Rectal smooth muscle tissue (tissue), 1 donor: Measurements from ENCODE around the gene RTL10.
"Not testable (repeated sequence)": the region's sequence is repeated elsewhere in the genome, so short reads cannot be mapped to it uniquely, and the experiment has no call there.

ENCODE experiments used
- H3K27ac ChIP-seq: one replicate; pipeline ENCODE4 v1.7.0; 2013; ENCODE audit warnings: low read depth, low read length, inconsistent platforms
- H3K27me3 ChIP-seq: one replicate; pipeline ENCODE4 v1.7.0; 2013; ENCODE audit warnings: low read length; ENCODE audit not compliant: control insufficient read depth, insufficient read depth
- H3K36me3 ChIP-seq: one replicate; pipeline ENCODE4 v1.7.0; 2013; ENCODE audit warnings: low read length; ENCODE audit not compliant: control insufficient read depth, insufficient read depth
- H3K4me1 ChIP-seq: one replicate; pipeline ENCODE4 v1.7.0; 2013; ENCODE audit warnings: low read length; ENCODE audit not compliant: control insufficient read depth, insufficient read depth
- H3K4me3 ChIP-seq: one replicate; pipeline ENCODE4 v1.7.0; 2013; ENCODE audit warnings: low read length
- H3K9ac ChIP-seq: one replicate; pipeline ENCODE4 v1.7.0; 2013; ENCODE audit warnings: low read length

RTL10 gene

DNA sequence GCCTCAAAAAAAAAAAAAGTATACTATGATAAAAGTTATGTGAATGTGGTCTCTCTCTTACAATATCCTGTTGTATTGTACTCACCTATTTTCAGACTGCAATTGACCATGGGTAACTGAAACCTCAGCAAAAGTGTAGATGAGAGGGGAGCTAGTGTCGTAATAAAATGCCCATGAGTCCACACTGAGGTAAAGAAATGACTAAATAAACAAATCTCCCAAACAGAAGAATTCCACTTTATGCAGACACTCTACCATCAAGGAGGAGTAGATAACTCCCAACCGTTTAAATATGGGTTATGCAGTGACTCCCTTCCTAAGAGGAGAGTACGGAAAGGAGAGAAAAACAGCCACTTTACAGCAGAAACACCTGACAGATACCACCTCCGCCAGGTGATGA lies 14.6 kb downstream of the RTL10 start:
- no peak overlapping the region for H3K27ac ChIP-seq

DNA sequence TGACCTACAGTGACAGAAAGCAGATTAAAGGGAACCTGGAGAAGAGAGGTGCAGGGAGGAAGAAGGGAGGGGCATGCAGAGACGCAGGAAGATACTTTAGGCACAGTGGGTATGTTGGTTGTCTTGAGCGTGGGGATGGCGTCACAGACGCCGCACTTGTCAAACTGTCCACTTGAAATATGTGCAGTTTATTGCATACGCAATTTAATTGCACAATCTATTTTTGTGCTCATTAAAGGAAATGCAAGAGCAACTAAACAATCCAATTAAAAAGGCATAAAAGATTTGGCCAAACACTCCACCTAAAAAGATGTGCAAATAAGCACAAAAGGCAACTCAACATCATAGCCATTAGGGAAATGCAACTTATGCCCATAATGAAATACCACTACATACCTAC lies 16.8 kb downstream of the RTL10 start:
- Histone ChIP-seq H3K36me3 (no peaks in the 10 kb centered on the region), H3K9ac (no peak overlapping the region), H3K27ac (no peak overlapping the region), H3K4me1 (no peaks in the 10 kb centered on the region), H3K4me3 (no peak overlapping the region), H3K27me3 (no peaks in the 10 kb centered on the region)

More for the DNA sequence above, 14.6 kb downstream of the RTL10 start:
- no peak overlapping the region for H3K4me3 ChIP-seq
- H3K4me1 ChIP-seq, result no peaks in the 10 kb centered on the region
- H3K27me3 ChIP-seq, result no peaks in the 10 kb centered on the region
- H3K9ac ChIP-seq, result no peak overlapping the region
- no peaks in the 10 kb centered on the region for H3K36me3 ChIP-seq

DNA sequence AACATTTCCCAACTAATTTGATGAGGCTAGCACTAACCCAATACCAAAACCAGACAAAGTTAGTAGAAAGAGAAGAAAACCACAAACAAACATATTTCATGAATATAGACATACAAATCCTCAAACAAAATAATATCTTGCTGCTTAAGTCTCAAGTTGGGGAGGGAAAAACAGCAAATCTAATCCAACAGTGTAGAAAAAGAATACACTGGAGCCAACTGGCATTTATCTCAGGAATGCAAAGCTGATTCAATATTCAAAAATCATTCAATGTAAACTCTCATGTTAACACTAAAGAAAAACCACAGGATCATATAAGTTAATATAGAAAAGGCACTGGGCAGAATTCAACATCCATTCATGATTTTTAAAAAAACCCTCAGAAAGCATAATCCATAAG lies 18.2 kb downstream of the RTL10 start:
- no peaks in the 10 kb centered on the region for H3K4me1 ChIP-seq
- no peak overlapping the region for H3K4me3 ChIP-seq
- H3K9ac ChIP-seq, result no peak overlapping the region
- H3K36me3 ChIP-seq, result no peaks in the 10 kb centered on the region
- H3K27me3 ChIP-seq, result no peaks in the 10 kb centered on the region
- H3K27ac ChIP-seq, result no peak overlapping the region

DNA sequence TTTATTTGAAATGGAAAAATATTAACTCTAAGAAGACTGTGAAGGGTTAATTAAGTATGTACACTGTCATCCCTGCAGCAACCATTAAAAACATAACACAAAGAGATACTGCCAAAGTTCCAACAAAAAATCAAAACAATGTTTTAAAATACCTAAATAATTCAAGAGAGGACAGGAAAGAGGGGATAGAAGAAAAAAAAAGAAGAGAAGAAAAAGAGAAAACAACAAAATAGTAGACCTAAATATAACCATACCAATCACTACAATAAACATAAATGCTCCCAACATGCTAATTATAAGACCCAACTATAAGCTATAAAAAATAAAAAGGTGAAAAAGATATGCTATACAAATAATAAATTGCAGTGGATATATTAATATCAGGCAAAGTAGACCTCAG lies 20.1 kb downstream of the RTL10 start:
- Histone ChIP-seq H3K4me1 (no peaks in the 10 kb centered on the region), H3K36me3 (no peaks in the 10 kb centered on the region), H3K27ac (no peak overlapping the region), H3K4me3 (no peak overlapping the region), H3K27me3 (no peaks in the 10 kb centered on the region), H3K9ac (no peak overlapping the region)

DNA sequence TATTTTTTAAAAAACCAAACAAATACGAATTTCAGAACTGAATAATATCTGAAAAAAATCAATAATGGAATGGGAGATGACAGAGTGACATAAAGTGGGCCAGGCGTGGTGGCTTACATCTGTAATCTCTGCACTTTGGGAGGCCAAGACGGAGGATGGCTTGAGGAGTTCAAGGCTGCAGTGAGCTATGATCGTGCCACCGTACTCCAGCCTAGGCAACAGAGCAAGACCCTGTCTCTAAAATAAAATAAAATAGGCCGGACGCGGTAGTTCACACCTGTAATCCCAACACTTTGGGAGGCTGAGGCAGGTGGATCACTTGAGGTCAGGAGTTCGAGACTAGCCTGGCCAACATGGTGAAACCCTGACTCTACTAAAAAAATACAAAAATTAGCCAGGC lies 21.3 kb downstream of the RTL10 start:
- H3K4me3 ChIP-seq, H3K27ac ChIP-seq, H3K9ac ChIP-seq, H3K36me3 ChIP-seq, H3K27me3 ChIP-seq, H3K4me1 ChIP-seq: not testable (repeated sequence)

DNA sequence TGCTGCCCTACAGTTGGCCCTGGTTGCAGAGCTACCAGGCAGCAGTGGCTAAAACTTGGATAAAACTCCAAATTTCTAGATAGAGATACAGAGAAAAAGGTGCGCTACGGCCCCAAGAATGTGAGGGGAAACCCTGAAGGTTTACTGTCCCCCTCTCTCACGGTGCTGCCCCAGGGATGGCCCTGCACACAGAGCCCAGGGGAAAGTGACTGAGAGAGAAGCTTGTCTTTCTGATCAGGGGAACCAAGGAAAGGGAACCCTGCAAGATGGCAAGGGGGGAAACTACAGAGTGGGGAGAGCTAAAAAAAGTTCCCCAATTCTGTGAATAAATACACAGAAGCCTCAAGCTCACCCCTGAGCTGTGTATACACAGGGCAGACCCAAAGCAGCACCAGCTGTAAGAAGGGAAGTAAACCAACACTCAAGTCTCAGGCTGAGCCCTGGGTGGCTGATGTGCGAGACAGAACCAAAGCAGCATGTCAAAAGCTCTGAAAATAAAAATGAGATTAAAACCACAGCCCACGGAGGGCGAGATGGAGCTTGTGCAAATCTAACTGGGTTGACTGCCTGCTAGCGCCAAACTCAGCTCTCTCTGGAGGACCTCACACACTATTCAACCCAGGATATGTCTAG lies 22.1 kb downstream of the RTL10 start:
- no peak overlapping the region for H3K4me3 ChIP-seq
- H3K36me3 ChIP-seq, result no peaks in the 10 kb centered on the region
- H3K27me3 ChIP-seq, result no peaks in the 10 kb centered on the region
- H3K4me1 ChIP-seq, result no peaks in the 10 kb centered on the region
- no peak overlapping the region for H3K9ac ChIP-seq
- no peak overlapping the region for H3K27ac ChIP-seq

DNA sequence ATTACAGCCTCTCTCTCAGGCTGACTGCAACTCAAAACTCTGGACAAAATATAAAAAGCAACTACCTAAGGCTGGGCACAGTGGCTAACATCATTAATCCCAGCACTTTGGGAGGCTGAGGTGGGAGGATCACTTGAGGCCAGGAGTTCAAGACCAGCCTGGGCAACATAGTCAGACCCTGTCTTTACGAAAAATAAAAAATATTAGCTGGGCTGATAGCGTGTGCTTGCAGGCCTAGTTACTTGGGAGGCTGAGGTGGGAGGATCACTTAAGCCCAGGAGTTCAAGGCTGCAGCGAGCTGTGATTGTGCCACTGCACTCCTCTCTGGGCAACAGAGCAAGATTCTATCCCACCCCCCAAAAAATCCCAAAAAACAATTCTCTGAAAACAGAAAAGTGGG lies 22.7 kb downstream of the RTL10 start:
- not testable (repeated sequence) for H3K4me1 ChIP-seq, H3K4me3 ChIP-seq, H3K27me3 ChIP-seq, H3K9ac ChIP-seq, H3K36me3 ChIP-seq, H3K27ac ChIP-seq

DNA sequence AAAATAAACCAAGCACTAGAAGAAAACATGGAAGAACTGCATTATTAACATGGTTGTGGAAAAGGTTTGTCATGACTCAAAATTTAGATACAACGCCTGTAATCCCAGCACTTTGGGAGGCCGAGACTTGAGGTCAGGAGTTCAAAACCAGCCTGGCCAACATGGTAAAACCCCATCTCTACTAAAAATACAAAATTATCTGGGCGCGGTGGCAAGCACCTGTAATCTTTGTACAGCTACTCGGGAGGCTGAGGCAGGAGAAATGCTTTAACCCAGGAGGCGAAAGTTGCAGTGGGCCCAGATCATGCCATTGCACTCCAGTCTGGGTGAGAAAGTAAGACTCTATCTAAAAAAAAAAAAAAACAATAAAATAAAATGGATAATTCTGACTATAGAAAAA lies 23.7 kb downstream of the RTL10 start:
- Histone ChIP-seq H3K27ac (no peak overlapping the region), H3K4me1 (no peaks in the 10 kb centered on the region), H3K27me3 (no peaks in the 10 kb centered on the region), H3K36me3 (no peaks in the 10 kb centered on the region), H3K9ac (no peak overlapping the region), H3K4me3 (no peak overlapping the region)

DNA sequence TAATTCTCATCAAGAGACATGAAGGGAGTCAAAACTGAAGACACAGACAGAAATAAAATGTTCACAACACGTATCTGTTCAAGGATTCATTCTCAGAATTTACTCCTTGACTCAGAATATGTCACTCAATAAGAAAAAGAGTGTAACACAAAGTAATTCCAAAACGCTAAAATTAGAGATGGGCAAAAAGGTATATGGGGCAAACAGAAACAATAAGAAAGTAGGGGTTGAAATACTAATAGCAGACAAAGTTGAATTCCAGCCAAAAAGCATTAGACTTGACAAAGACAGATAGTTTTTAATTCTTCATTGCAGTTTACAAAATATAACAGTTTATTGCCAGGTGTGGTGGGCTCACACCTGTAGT lies 26.7 kb downstream of the RTL10 start:
- Histone ChIP-seq H3K36me3 (no peaks in the 10 kb centered on the region), H3K4me1 (no peaks in the 10 kb centered on the region), H3K9ac (no peak overlapping the region), H3K4me3 (no peak overlapping the region), H3K27ac (no peak overlapping the region), H3K27me3 (no peaks in the 10 kb centered on the region)

DNA sequence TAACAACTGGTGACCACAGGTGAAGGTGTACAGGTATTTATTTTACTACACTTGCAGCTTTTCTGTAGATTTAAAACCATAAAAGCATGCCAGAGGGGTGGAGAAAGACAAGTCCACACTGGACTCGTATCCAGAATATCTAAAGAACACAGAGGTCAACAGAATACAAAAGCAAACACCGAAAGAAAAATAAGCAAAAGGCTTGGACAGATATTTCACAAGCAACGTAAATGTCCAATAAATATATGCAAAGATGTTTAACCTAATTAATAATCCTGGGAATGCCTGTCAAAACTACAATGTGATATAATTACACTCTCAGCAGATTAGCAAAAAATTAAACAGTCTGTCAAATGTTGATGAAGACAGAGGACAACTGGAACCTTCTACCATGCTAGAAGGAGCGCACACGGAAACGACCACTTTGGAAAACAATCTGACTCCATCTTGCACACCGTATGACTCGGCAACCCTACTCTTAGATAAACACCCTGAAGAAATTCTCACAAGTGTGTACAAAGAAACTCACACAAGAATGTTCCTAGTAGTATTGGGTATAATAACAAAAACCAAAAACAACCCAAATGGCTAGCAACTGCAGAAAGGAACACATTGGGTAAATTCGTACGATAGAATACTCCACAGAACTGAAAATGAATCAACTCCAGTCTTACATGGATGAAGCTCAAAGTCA lies 27.2 kb downstream of the RTL10 start:
- Histone ChIP-seq H3K36me3 (no peaks in the 10 kb centered on the region), H3K9ac (no peak overlapping the region), H3K27ac (no peak overlapping the region), H3K4me3 (no peak overlapping the region), H3K4me1 (no peaks in the 10 kb centered on the region), H3K27me3 (no peaks in the 10 kb centered on the region)

DNA sequence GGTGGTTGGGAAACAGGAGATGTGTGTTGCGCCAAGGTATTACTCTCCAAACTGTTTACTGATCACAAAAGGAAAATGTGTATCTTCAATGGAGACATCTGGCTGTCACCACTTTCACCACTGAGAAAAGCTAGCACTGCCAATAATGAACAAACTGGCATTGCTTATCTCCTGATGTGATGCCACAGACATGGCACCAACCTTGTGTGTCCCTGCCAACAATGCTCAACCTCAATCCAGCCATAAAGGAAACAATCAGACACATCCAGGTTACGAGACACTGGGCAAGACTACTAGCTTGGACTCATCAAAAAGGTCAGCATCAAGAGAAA lies 28.1 kb downstream of the RTL10 start:
- Histone ChIP-seq H3K27me3 (no peaks in the 10 kb centered on the region), H3K36me3 (no peaks in the 10 kb centered on the region), H3K4me1 (no peaks in the 10 kb centered on the region), H3K4me3 (no peak overlapping the region), H3K27ac (no peak overlapping the region), H3K9ac (no peak overlapping the region)

DNA sequence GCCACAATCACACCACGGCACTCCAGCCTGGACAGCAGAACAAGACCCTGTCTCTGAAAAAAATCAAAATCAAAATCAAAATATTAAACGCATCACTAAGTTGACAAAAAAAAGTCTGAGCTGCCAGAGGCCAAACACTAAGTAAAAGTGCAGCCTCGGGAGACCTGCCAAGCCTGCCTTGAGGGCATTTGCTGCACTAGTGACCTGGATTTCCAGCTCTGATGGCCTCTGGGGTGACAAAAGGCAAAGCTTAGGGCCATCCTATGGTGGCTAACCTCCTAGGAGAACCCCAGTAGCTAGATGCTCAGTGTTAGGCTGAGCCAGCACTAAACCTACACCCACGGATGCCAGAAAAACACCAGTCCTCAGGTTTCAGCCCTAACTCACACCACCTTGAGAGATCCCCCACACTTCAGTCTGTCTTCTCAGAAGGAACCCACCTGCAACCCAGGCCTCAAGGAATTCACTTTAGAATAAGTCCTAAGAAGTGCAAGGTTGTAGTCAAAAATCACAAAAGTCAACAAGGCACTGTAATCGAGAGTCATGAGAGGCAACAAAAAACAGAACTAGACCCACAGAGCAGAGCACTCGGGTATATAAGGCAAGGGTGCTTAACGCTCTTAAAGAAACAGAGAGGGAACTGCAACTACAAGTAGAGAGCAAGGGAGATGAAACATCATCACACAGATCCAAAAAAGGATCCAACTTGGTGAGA lies 28.6 kb downstream of the RTL10 start:
- H3K9ac ChIP-seq, result no peak overlapping the region
- no peaks in the 10 kb centered on the region for H3K27me3 ChIP-seq
- H3K27ac ChIP-seq, result no peak overlapping the region
- H3K4me3 ChIP-seq, result no peak overlapping the region
- H3K4me1 ChIP-seq, result no peaks in the 10 kb centered on the region
- no peaks in the 10 kb centered on the region for H3K36me3 ChIP-seq

DNA sequence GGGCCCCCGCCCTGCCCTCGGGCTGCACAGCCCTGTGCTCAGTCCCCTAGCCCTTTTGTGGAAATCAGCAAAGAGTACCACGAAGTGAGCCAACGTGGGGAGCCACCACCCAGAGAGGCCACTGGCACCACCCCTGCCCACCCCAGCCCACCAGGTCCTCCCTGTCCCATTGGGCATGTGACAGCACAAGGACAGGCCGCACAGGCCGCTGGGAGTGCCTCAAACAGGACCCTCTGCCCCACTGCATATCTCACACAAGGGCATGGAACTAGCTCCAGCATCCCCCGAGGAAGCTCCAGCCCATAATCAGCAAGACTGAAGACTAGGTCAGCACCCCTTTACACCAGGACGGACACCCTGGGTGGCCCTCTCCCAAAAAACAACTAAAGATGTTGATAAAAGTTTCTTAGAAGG lies 29.7 kb downstream of the RTL10 start:
- H3K36me3 ChIP-seq, result no peaks in the 10 kb centered on the region
- no peak overlapping the region for H3K9ac ChIP-seq
- H3K27me3 ChIP-seq, result no peaks in the 10 kb centered on the region
- H3K4me1 ChIP-seq, result no peaks in the 10 kb centered on the region
- H3K27ac ChIP-seq, result no peak overlapping the region
- H3K4me3 ChIP-seq, result no peak overlapping the region
